OCI-LY3 (cell line): ENCODE measurements around the gene KCNK6.

Source experiments
- CTCF ChIP-seq: fragments of 200-600, 300-600 bp; sonication (generic); IDR thresholded peaks from 2 replicates; pipeline ENCODE4 v1.5.1; 2014; ENCODE audit warnings: antibody characterized with exemption, low read length, low read depth
- EZH2phosphoT487 ChIP-seq: fragments of 200-600 bp; shearing (Covaris generic); IDR thresholded peaks from 2 replicates; pipeline ENCODE4 v1.6.1; 2018; ENCODE audit warnings: antibody characterized with exemption, mixed run types, low read depth

GRCh38 chr19:38378866-38379265, 59.2 kb downstream of the KCNK6 start:
- TF ChIP-seq CTCF (no peak), EZH2phosphoT487 (no peak)
